SK-N-MC (cell line): ENCODE measurements around the gene PIGS.

ENCODE experiments used
- DNase-seq: peaks from one replicate; pipeline ENCODE4 v3.0.0-alpha.2; 2011; ENCODE audit warnings: low read depth, low spot score
- H3K27ac ChIP-seq: fragments of 200-600 bp; sonication (generic); 2 replicates; pipeline ENCODE4 v1.5.1; 2016; ENCODE audit warnings: mixed run types
- H3K36me3 ChIP-seq: fragments of 200-600 bp; sonication (generic); 2 replicates; pipeline ENCODE4 v1.6.1; 2017; ENCODE audit warnings: antibody characterized with exemption, low read length, mixed read lengths; ENCODE audit not compliant: insufficient read depth
- H3K4me3 ChIP-seq: fragments of 200-600 bp; sonication (generic); 2 replicates; pipeline ENCODE4 v1.5.1; 2016
- H3K9ac ChIP-seq: fragments of 200-600 bp; sonication (generic); 2 replicates; pipeline ENCODE4 v1.8.0; 2017; ENCODE audit warnings: mixed run types, mixed read lengths; ENCODE audit not compliant: insufficient read length
- H3K9me3 ChIP-seq: fragments of 200-600 bp; sonication (generic); 2 replicates; pipeline ENCODE4 v1.6.1; 2017; ENCODE audit warnings: low read depth, mild to moderate bottlenecking, antibody characterized with exemption, low read length, moderate library complexity, mixed read lengths
- EZH2 ChIP-seq: fragments of 200-600 bp; sonication (generic); IDR thresholded peaks from one replicate; pipeline ENCODE4 v1.6.1; 2017; ENCODE audit warnings: antibody characterized with exemption
- FOXP2 ChIP-seq: optimal IDR thresholded peaks from 2 replicates; pipeline ENCODE3; 2011; ENCODE audit warnings: mild to moderate bottlenecking, moderate library complexity; ENCODE audit not compliant: insufficient read depth; ENCODE audit errors: extremely low read length, control extremely low read depth
- POLR2AphosphoS5 ChIP-seq: IDR thresholded peaks from 2 replicates; pipeline ENCODE4 v1.6.1; 2012; ENCODE audit warnings: mild to moderate bottlenecking, low read depth, low read length, borderline replicate concordance

Gene PIGS

DNA sequence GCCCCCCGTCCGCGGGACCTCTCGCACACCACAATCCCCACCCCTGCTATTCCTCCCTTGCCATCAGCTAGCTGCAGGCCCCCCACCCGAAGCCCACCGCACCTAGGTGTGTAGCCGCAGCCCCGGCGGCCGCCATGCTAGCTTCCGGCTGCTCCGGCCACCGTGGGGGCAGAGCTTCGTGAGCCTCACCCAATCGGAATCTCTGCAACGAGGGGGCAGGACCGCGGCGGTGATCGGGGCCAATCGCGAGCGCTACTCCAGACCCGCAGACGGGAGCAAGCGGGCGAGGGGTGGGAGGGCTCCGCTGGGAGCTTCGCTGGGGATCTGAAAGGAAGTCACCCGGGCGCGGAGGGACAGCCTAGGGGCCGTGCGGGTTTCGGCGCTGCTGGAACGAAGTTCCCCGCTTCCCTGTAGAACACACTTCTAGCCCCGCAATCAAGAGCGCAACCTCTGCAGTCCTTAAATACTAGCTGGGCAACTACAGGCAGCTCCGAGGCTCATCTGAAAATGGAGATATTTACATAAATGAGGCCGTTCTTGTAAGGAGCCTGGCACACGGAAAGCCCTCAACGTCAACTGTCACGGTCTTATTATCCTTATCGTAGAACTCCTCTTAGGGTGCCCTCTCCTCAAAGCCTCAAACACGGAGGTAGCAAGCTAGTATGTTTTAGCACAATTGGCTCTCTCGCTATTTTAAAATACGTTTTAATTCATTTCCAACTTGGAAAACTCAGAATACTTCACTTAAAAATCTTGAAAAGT is at the start of gene PIGS:
Gene PIGS (minus strand): TSS at position 164 of the 762 bp plus-strand sequence. CDS start 28 bp downstream, at position 136.
- peak within 1 kb of the TSS; percentile 89 for H3K9ac ChIP-seq
- no peak for TF ChIP-seq EZH2
- peak; percentile 75; the same call in 1 of the 2 replicates for TF ChIP-seq POLR2AphosphoS5
- H3K27ac ChIP-seq: no peak within 1 kb of the TSS
- DNase-seq: no peak
- no peaks in the 10 kb centered on the region; the same call in 1 of the 2 replicates for H3K36me3 ChIP-seq
- no peaks in the 10 kb centered on the region for H3K9me3 ChIP-seq
- H3K4me3 ChIP-seq: peak within 1 kb of the TSS; percentile 95

GRCh38 chr17:28620010-28620409 is 48.7 kb upstream of the PIGS start:
- H3K9ac ChIP-seq: no peak overlapping the region
- H3K27ac ChIP-seq: no peak overlapping the region
- peaks cover 95% of the 10 kb centered on the region for H3K36me3 ChIP-seq
- no peak overlapping the region for H3K4me3 ChIP-seq
- TF ChIP-seq POLR2AphosphoS5 (no peak), EZH2 (no peak), FOXP2 (no peak)
- DNase-seq: no peak
- no peaks in the 10 kb centered on the region for H3K9me3 ChIP-seq

DNA sequence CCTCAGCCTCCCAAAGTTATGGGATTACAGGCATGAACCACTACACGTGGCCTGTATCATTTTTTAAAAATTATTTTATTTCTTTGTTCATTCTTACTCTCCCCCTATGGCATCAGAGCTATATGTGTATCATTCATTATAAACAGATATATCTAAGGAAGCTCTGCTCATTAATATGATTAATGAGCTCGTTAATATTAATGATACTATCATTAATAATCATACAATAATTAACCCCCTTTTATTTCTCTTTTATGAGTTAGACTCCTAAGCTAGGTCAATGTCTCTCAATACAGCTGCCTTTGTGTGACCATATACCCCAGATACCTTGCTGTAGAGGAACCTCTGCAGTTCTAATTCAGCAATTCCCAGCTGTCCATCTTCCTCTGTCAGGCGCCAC is 47.1 kb upstream of the PIGS start:
- DNase-seq: no peak
- TF ChIP-seq FOXP2 (no peak), EZH2 (no peak), POLR2AphosphoS5 (no peak)
- Histone ChIP-seq H3K9me3 (no peaks in the 10 kb centered on the region), H3K9ac (no peak overlapping the region), H3K4me3 (no peak overlapping the region), H3K27ac (no peak overlapping the region), H3K36me3 (peaks cover 91% of the 10 kb centered on the region)

DNA sequence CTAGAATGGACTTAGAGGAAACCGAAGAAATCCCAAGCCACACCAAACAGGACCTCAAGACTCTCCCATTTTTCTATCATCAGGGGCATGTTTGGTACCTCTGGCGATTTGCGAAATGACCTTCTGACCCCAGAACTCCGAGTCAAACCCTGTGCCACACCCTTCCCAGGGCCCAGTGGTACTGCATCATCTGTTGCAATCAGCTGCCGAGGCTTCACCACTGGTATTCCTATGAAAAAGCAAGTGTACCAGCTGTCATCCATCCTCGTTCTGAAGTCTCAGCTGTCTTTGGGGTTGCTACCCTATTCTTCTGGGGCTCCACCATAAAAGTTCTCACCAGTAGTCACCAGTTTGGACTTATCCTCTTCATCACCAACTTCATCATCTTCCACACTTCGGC is 45.0 kb upstream of the PIGS start:
- Histone ChIP-seq H3K36me3 (peaks cover 75% of the 10 kb centered on the region), H3K9ac (no peak overlapping the region), H3K27ac (no peak overlapping the region), H3K9me3 (no peaks in the 10 kb centered on the region), H3K4me3 (no peak overlapping the region)
- DNase-seq: no peak
- no peak for TF ChIP-seq POLR2AphosphoS5
- TF ChIP-seq FOXP2: no peak
- no peak for TF ChIP-seq EZH2

- no peak for DNase-seq
Measured at GRCh38 chr17:28615260-28615940, 44.1 kb upstream of the PIGS start.

DNA sequence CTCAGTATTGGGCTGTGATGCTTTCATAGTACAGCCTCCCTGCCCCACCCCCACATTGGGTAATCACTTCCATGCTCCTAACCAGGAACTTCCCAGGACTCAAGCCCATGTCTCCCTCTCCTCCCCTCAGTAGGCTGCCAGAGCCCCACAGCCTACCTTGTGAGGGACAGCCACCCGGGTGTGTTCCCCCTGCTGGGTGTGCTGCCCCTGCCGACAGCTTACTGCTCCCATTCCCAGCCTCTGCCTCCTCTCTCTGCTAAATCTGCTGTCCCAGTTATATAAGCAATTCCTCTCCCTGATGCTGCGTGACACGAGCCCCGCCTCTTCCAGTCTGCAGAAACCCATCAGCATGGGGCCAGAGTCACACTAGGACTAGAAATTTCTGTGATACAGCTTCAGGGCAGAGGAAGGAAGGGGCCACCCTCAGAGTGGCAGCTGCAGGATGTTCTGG is 42.6 kb upstream of the PIGS start, which contains the start of gene RSKR:
Gene RSKR (minus strand): TSS at position 255 of the 451 bp plus-strand sequence. CDS start 24 bp downstream, at position 231.
- no peak within 1 kb of the TSS for H3K4me3 ChIP-seq
- TF ChIP-seq POLR2AphosphoS5: no peak
- no peak for TF ChIP-seq EZH2
- TF ChIP-seq FOXP2: no peak
- H3K9me3 ChIP-seq: no peaks in the 10 kb centered on the region
- H3K27ac ChIP-seq: no peak within 1 kb of the TSS
- no peak within 1 kb of the TSS for H3K9ac ChIP-seq
- peaks cover 52% of the 10 kb centered on the region for H3K36me3 ChIP-seq
- no peak for DNase-seq

More at GRCh38 chr17:28615260-28615940, 44.1 kb upstream of the PIGS start:
- Histone ChIP-seq H3K9me3 (no peaks in the 10 kb centered on the region), H3K36me3 (peaks cover 66% of the 10 kb centered on the region), H3K9ac (no peak overlapping the region), H3K4me3 (no peak overlapping the region), H3K27ac (no peak overlapping the region)
- no peak for TF ChIP-seq FOXP2
- no peak for TF ChIP-seq POLR2AphosphoS5
- no peak for TF ChIP-seq EZH2

DNA sequence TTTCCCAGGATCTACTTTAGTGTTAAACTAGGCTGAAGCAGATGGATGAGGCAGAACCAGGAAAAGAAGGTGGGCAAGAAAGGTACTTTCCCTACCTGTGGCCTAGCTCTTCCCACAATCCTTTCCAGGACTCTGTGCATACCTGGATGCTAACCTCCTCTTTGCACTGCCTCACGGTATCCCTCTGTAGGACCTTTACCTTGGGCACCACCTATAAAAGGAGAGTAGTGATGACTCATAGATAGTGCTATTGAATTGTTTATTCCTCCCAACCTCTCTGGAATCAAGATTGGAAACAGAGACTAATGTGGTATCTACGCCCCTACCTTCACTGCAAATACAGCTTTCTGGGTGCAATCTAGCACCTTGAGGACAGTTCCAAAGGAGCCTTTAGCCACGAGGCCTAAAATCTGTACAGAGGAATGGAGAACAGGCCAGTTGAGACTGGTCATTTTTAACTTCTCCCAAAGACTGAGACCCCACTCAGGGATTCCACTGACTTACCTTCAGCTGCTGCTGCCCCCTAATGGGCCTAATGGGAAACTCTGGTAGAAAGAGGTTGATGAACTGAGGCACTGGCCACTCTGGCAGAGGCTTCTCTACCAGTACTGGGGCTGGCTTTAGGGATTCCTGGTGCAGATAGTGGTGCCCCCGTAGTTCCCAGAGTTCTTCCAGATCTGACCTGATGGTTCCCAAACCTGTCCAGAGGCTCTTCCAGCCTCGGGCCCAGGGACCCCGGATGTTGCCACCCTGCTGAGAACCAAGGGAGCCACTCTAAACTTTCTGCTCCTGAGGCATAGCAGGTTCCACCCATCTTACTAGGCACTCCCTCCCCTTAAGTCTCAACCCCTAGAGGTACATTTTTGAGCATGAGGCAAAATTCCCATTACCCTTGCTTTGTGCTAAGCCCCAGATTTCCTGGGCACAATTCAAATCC is 41.9 kb upstream of the PIGS start:
- DNase-seq: no peak
- H3K27ac ChIP-seq: no peak overlapping the region
- no peaks in the 10 kb centered on the region for H3K9me3 ChIP-seq
- TF ChIP-seq EZH2 (no peak), FOXP2 (no peak), POLR2AphosphoS5 (no peak)
- H3K9ac ChIP-seq: no peak overlapping the region
- no peak overlapping the region for H3K4me3 ChIP-seq
- H3K36me3 ChIP-seq: peaks cover 44% of the 10 kb centered on the region
